K562 (cell line): ENCODE results near the gene LAMA5. TPM values are rescaled to one million over a fixed set of nuclear protein-coding genes. Genes with fewer than 3 reads are reported as not detected.
A peak's percentile ranks its signal among the peaks of the same experiment; 100 is the strongest.

ENCODE experiments used
- ATAC-seq: fragments of 200-7000 bp; cut with Tn5 transposase; 3 replicates; pipeline ENCODE4 v1.9.1; 2020; ENCODE audit warnings: moderate library complexity
- BruUV-seq: library from RNA; stranded (reverse); fragments of 400-500 nt; replicated peaks from 2 replicates; lab custom pipeline; 2021; lab: Mats Ljungman, UMichigan
- CTCF ChIA-PET: fragments of 300-600 bp; formaldehyde crosslinking; extraction: SDS; loops from one replicate; lab custom pipeline; 2021; ENCODE audit warnings: low intra/inter-chr PET ratio; lab: Yijun Ruan, JAX
- POLR2A ChIA-PET: fragments of 300-600, 350-650 bp; sonication (Branson Sonifier 250); formaldehyde crosslinking; extraction: SDS; loops from one replicate; lab custom pipeline; 2021; ENCODE audit warnings: antibody characterized with exemption, inconsistent platforms; lab: Yijun Ruan, JAX
- DNase-seq, 4 experiments: peaks; one replicate each; pipeline versions ENCODE4 v3.0.0 to v3.0.0-alpha.2; 2011 to 2018; ENCODE audit warnings: low spot score in 3 of 4, mixed read lengths in 3 of 4; ENCODE audit errors: extremely low read depth in 1 of 4
- FAIRE-seq: peaks from 2 replicates; lab custom pipeline; 2011; peaks lifted over from hg19 to GRCh38; lab: Jason Lieb, UNC
- H2AFZ ChIP-seq: 2 replicates; pipeline ENCODE4 v1.6.0; 2011; ENCODE audit warnings: low read depth, low read length, control low read depth, inconsistent platforms
- H3K27ac ChIP-seq: fragments of 200-600 bp; 3 replicates; pipeline ENCODE4 v1.8.0; 2011; ENCODE audit warnings: low read depth, mild to moderate bottlenecking, control low read depth, inconsistent platforms, low read length, moderate library complexity, mixed read lengths; ENCODE audit errors: extremely low read depth
- H3K27me3 ChIP-seq, 2 experiments: fragments of 300-600 bp in 1 of 2; 2 replicates in 1 of 2; 3 replicates in 1 of 2; pipeline versions ENCODE4 v1.6.0 to v1.8.0; 2011; ENCODE audit warnings: inconsistent platforms in 2 of 2, low read length in 2 of 2, mild to moderate bottlenecking in 1 of 2, mixed read lengths in 1 of 2, moderate library complexity in 1 of 2; ENCODE audit not compliant: control insufficient read depth in 2 of 2, insufficient read depth in 2 of 2
- H3K36me3 ChIP-seq: fragments of 300-600 bp; 3 replicates; pipeline ENCODE4 v1.8.0; 2011; ENCODE audit warnings: mild to moderate bottlenecking, low read length, inconsistent platforms; ENCODE audit not compliant: control insufficient read depth, insufficient read depth
- H3K4me1 ChIP-seq, 2 experiments: fragments of 200-600 bp in 1 of 2; replicated peaks in 1 of 2; 2 replicates in 1 of 2; 3 replicates in 1 of 2; pipeline versions ENCODE4 v1.5.1 to v1.8.0; 2011; ENCODE audit warnings: inconsistent platforms in 2 of 2, low read length in 2 of 2, mild to moderate bottlenecking in 1 of 2, mixed read lengths in 1 of 2, moderate library complexity in 1 of 2; ENCODE audit not compliant: control insufficient read depth in 2 of 2, insufficient read depth in 2 of 2
- H3K4me2 ChIP-seq: 2 replicates; pipeline ENCODE4 v1.6.1; 2011; ENCODE audit warnings: low read length, control low read depth, inconsistent platforms, mixed read lengths; ENCODE audit not compliant: insufficient read depth
- H3K4me3 ChIP-seq: fragments of 200-600 bp; sonication (generic), shearing (Covaris generic); 2 replicates; pipeline ENCODE4 v1.5.1; 2016; ENCODE audit warnings: control low read depth, inconsistent platforms
- H3K79me2 ChIP-seq: fragments of 200-600 bp; 3 replicates; pipeline ENCODE4 v1.8.0; 2011; ENCODE audit warnings: low read length, inconsistent platforms; ENCODE audit not compliant: control insufficient read depth, insufficient read depth
- H3K9ac ChIP-seq, 2 experiments: 2 replicates each; pipeline versions ENCODE4 v1.6.0 to v1.6.1; 2011; ENCODE audit warnings: low read depth in 2 of 2, low read length in 2 of 2, control low read depth in 1 of 2, inconsistent platforms in 1 of 2, mild to moderate bottlenecking in 1 of 2, mixed read lengths in 1 of 2; ENCODE audit not compliant: insufficient read depth in 1 of 2
- H3K9me1 ChIP-seq: one replicate; pipeline ENCODE4 v1.6.0; 2011; ENCODE audit warnings: inconsistent platforms, mild to moderate bottlenecking, low read length, moderate library complexity; ENCODE audit not compliant: control insufficient read depth, insufficient read depth
- H3K9me3 ChIP-seq: replicated peaks from 2 replicates; pipeline ENCODE4 v1.5.1; 2011; ENCODE audit warnings: low read depth, low read length, inconsistent platforms; ENCODE audit not compliant: control insufficient read depth, insufficient read depth
- H4K20me1 ChIP-seq: replicated peaks from 2 replicates; pipeline ENCODE4 v1.6.1; 2011; ENCODE audit warnings: low read length, inconsistent platforms, mixed read lengths; ENCODE audit not compliant: control insufficient read depth, insufficient read depth
- CTCF ChIP-seq, 3 experiments: IDR thresholded peaks in 2 of 3; conservative IDR thresholded peaks in 1 of 3; 2 replicates each; pipeline ENCODE4 v1.5.1; 2011 to 2012; ENCODE audit warnings: low read length in 3 of 3, mild to moderate bottlenecking in 3 of 3, control low read depth in 2 of 3, improper control_type of control experiment in 1 of 3, inconsistent platforms in 1 of 3, low read depth in 1 of 3, mixed read lengths in 1 of 3, moderate library complexity in 1 of 3; ENCODE audit not compliant: insufficient read depth in 2 of 3
- ELK3 ChIP-seq: fragments of 450-650 bp; formaldehyde crosslinking; IDR thresholded peaks from 2 replicates; pipeline ENCODE4 v1.4.0; 2020; ENCODE audit warnings: mild to moderate bottlenecking
- HINFP ChIP-seq: fragments of 450-650 bp; conservative IDR thresholded peaks from 2 replicates; pipeline ENCODE4 v1.6.1; 2016; ENCODE audit warnings: missing genetic modification characterization, low read depth, mild to moderate bottlenecking, control low read depth, missing compliant biosample characterization
- MAX ChIP-seq: sonication (generic); formaldehyde crosslinking; IDR thresholded peaks from 2 replicates; pipeline ENCODE4 v1.9.0; 2022; ENCODE audit warnings: mild to moderate bottlenecking, missing genetic modification reagents
- POLR2G ChIP-seq: fragments of 200-400 bp; formaldehyde crosslinking; IDR thresholded peaks from 2 replicates; pipeline ENCODE4 v1.6.1; 2017; ENCODE audit warnings: low read depth, mild to moderate bottlenecking, antibody characterized with exemption, low read length, moderate library complexity
- TFAP4 ChIP-seq: sonication (generic); formaldehyde crosslinking; IDR thresholded peaks from 2 replicates; pipeline ENCODE4 v1.8.0; 2022; ENCODE audit warnings: missing genetic modification reagents, mild to moderate bottlenecking, moderate library complexity, borderline replicate concordance
- ZNF12 ChIP-seq: sonication (generic); formaldehyde crosslinking; IDR thresholded peaks from 2 replicates; pipeline ENCODE4 v1.4.0; 2020; ENCODE audit warnings: mild to moderate bottlenecking, missing genetic modification reagents
- WGBS: fragments of 100-300 bp; shearing (Covaris generic); methylation state at CpG from one replicate; pipeline ENCODE4 v1.1.6; 2016; ENCODE audit warnings: low coverage, mixed read lengths; ENCODE audit not compliant: insufficient coverage; ENCODE audit errors: missing lambda C conversion rate; 5-methylcytosine and 5-hydroxymethylcytosine counted together
- in situ Hi-C: fragments of 300-500 bp; cut with MboI; formaldehyde crosslinking; loops from 4 replicates; pipeline ENCODE4 v1.15.0; 2018; ENCODE audit warnings: inconsistent platforms, mixed read lengths
- intact Hi-C: fragments of 100-400 bp; cut with micrococcal nuclease; formaldehyde crosslinking; loops from 2 replicates; pipeline ENCODE4 v1.14.2; 2022
- polyA plus RNA-seq, 8 experiments: library from polyadenylated mRNA; depleted of rRNA in 4 of 8; stranded (reverse) in 5 of 8; unstranded in 3 of 8; fragments of >200 nt; fragmentation: Nextera tagmentation in 2 of 8; fragmentation: Illumina TruSeq in 1 of 8; extraction: Ambion mirVana in 2 of 8; extraction: Trizol in 1 of 8; gene quantifications; 2 replicates each; pipeline versions ENCODE4 v1.2.1 to v1.2.3, GENCODE V29; 2011 to 2014; ENCODE audit warnings: inconsistent platforms in 1 of 8, missing spikeins in 1 of 8
- total RNA-seq, 7 experiments: library from RNA; depleted of rRNA in 6 of 7; stranded (reverse); fragments of >200 nt in 6 of 7; fragmentation: Illumina TruSeq in 2 of 7; extraction: Trizol in 2 of 7; gene quantifications; 2 replicates each; pipeline versions ENCODE4 v1.2.1 to v1.2.3, GENCODE V29; 2011 to 2021; ENCODE audit warnings: low replicate concordance in 1 of 7

LAMA5 gene
- total and polyA plus RNA-seq, 9 of the 15 experiments (the other 6 are each of a cell fraction or from before 2014, with no cell fraction given) = 0.31 to 101 (median 7.8) TPM

- no peak overlapping the region for H2AFZ ChIP-seq
- no peaks in the 10 kb centered on the region for H3K36me3 ChIP-seq
- H3K4me3 ChIP-seq = no peak overlapping the region
- no peak overlapping the region for H3K27ac ChIP-seq
- DNase-seq (no peak), ATAC-seq (no peak), FAIRE-seq (no peak)
- H3K27me3 ChIP-seq = no peaks in the 10 kb centered on the region
- ChIA-PET CTCF (no interaction called here), POLR2A (interaction anchor here (0.6 to 1.3 kb wide), 5 partner anchors 10 to 72 kb away, joined by 3 to 9 read pairs (median 3); partner anchors contain the start of genes ADRM1, CABLES2 and RPS21)
- H3K9me1 ChIP-seq = no peaks in the 10 kb centered on the region
- WGBS = 50% methylated on average over 20 of the region's 24 CpGs
- no peak overlapping the region for H3K4me2 ChIP-seq
- H3K4me1 ChIP-seq = peaks cover 7 to 78% of the 10 kb centered on the region in 2 experiments; a peak in 4 of 5 replicates
- no TSS peak for BruUV-seq
- H4K20me1 ChIP-seq = no peaks in the 10 kb centered on the region
- peak overlapping the region in 1 of 2 experiments; percentile 36; a peak in 2 of 4 replicates for H3K9ac ChIP-seq
- TF ChIP-seq CTCF (IDR thresholded peaks at IDR 0.05 in 2 of 3, conservative IDR thresholded peaks at IDR 0.05 in 1 of 3; ENCODE audit: insufficient read depth in 2 of 3, low read depth in 1 of 3, low read length in 3 of 3) (0 out of 6 replicates have a peak, but pooled peaks of 1 of the 3 experiments have one; percentile 15), HINFP (tag) (no peak), ELK3 (CRISPR knock-in tag) (no peak), POLR2G (peak; percentile 8; the same call in 1 of the 2 replicates), ZNF12 (CRISPR knock-in tag) (no peak), TFAP4 (peak; percentile 37; the same call in 1 of the 2 replicates), MAX (CRISPR knock-in tag) (0 out of 2 replicates have a peak, but pooled peaks have one; percentile 0)
- H3K79me2 ChIP-seq = no peaks in the 10 kb centered on the region
- intact Hi-C loops (no loop called here), in situ Hi-C loops (no loop called here)
- H3K9me3 ChIP-seq = no peaks in the 10 kb centered on the region
Observed at GRCh38 chr20:62374331-62375152, 7.4 kb upstream of the LAMA5 start.
